ENCODE data around the gene EDEM1.
"Not testable (repeated sequence)": the region's sequence is repeated elsewhere in the genome, so short reads cannot be mapped to it uniquely, and the experiment has no call there.

The EDEM1 gene

GRCh38 chr3:5238545-5238944, 51.0 kb downstream of the EDEM1 start:
- no peak for DNase-seq

GRCh38 chr3:5239602-5240001, 52.1 kb downstream of the EDEM1 start:
- no peak for DNase-seq

DNA sequence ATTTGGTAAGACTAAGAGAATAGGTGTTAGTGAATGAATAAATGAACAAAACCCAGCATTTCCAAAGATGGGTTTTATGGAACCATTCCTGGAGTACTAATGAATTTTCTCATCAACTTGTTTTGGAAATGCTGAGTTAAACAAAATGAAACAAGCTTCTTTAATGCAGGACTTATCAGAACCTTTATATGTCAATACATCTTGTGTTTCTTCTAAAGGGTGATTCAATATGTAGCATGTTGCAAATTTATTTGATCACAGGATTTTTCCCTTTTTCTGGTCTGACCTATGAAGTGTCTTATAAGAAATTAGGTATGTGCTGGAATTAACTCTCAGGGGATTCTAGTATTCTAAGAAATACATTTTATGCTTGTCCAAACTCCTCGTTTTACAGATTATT, 53.2 kb downstream of the EDEM1 start:
- no peak for DNase-seq

GRCh38 chr3:5242785-5243184, 55.3 kb downstream of the EDEM1 start:
- not testable (repeated sequence) for DNase-seq

GRCh38 chr3:5245927-5246326, 58.4 kb downstream of the EDEM1 start:
- no peak for DNase-seq

DNA sequence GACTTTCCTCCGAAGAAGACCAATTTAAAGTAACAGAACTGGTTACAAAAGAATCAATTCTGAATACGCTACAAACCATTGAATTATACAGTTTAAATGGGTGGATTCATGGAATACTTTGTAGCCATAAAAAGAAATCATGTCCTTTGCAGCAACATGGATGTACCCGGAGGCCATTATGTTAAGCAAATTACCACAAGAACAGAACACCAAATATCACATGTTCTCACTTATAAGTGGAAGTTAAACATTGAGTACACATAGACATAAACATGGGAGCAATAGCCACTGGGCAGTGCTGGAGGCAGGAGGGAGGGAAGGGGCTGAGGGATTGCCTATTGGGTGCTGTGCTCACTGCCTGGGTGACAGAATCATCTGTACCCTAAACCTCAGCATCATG, 61.3 kb downstream of the EDEM1 start:
- no peak for DNase-seq

DNA sequence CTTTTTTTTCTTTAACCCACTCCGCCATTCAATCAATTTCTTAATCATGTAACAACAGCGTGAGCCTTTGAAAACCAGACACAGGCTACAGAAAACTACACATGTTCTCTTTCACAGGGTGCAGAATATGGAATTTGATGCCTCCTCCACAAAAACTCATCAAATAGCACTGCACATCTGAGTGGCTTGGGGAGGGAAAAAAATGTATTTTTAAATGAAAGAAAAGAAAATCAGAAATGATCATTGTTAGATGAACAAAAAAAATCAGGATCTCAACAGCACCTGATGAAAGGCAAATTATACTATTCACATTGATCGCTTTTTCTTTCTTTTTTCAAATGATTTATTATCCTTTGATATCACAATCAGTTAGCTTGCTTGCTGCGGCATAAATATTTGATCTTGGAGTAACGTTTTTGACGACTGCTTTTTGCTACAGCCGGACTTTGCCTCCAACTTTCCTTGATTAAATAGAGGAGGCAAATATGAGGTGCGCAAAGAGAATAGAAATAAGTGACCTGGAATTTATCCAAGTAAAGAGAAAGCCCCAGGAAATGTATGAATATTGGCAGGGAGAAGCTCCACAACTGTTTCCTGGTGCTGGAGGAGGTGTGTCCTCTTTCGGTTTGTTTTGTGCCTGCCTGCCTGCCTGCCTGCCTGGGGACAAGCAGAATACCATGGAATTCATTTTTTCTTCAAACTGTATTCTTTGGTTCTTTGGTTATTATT, 63.1 kb downstream of the EDEM1 start:
- no peak for DNase-seq

- no peak for DNase-seq
These were observed 63.7 kb downstream of the EDEM1 start for GRCh38 chr3:5251196-5251583.

DNA sequence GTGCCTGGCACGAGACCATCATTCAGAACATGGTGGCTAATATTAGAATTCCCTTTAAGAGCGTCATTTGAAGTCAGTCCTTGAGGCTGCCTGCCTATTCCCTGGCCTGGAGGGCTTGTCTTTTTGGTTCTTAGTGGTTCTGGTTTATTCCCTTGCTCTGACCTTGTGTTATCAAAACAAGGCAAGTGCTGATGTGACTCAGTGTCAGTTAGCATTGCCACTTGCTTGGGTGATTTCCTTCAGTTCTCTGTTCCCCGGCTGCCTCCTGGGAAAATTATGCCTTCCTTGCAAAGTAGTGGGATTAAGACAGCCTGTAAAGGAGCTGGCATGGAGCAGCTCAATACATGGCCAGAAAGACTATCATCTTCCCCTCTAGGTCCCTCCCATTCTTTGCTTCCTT, 64.6 kb downstream of the EDEM1 start:
- DNase-seq, result no peak

- no peak for DNase-seq
These were observed 67.0 kb downstream of the EDEM1 start for GRCh38 chr3:5254281-5255048.

GRCh38 chr3:5255404-5256344, 68.2 kb downstream of the EDEM1 start:
- DNase-seq, result no peak

GRCh38 chr3:5258526-5258925, 71.0 kb downstream of the EDEM1 start:
- no peak for DNase-seq

GRCh38 chr3:5260992-5261501, 73.5 kb downstream of the EDEM1 start:
- no peak for DNase-seq

DNA sequence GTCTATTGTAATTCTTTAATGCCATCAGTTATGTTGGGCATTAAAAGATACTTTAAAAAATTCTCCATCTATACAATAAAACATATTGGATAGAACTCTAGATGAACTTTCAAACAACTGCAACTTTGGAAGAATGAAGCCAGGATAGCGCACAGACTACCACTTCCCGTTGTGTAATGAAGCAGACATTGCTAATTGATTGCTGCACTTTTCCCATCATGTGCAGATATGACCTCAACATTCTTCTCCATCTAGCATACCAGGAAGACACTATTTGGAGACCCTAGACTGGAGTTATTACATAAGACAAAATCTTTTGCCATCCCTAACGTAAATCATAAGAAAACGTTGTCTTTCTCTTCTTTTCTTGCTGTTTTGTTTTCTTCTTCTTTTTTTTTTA, 75.0 kb downstream of the EDEM1 start:
- no peak for DNase-seq

DNA sequence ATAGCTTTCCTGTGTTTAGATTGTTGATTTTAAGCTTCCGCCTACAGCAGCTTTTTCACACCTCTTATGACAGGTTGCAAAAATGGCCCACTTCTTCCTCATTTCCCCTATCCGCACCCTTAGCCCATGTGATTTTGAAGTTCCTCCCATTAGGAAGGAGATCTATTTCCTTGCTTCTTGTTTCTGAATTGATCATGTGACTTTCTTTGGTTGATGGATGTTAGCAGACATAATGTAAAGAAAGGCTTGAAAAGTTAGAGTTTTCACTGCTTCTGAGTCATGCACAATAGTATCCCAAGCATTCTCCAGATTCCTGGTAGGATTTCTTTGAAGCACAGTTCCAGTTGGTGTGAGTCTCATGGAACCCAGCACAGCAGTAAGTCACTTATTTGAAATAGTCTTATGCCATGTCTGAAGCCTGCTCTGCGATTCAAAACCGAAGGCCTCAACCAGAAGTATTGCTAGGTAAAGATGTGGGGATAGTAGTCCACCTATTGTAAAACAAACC, 76.6 kb downstream of the EDEM1 start:
- DNase-seq, result no peak

- no peak for DNase-seq
These were observed 77.6 kb downstream of the EDEM1 start for GRCh38 chr3:5264896-5265770.

DNA sequence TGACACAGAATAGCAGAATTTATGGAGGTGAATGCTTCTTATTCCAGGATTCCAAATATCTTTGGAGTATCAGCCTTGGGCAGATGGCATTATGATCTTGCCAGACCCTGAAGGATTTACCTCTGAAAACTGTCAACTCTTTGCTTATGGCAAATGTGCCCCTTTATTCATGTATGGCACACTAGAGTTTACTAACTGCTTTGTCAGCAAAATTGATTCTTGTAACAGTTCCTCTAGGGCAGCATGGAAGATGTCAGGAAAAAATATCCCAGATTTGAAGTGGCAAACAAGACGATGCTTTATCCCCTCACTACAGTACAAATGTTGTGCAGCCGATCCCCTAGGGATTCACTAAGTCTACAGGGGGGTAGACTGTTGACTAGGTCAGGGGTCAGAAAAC, 79.7 kb downstream of the EDEM1 start:
- DNase-seq, result no peak

DNA sequence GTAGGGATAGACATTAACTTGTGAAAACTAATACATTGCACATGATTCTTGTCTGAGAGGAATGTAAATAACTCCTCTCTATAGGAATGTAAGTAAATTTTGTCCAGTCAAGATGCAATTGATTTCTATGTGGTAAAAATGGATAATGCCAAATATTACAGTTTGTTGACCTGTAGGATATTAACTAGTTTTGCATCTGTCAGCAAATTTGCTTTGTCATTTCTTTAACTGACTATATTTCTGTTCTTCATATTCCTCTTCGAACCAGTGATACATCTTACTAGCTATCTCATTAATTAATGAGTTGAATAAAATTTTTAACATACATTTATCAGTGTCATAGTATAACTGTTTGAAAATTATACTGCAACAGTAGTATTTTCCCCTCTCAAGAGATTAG, 80.4 kb downstream of the EDEM1 start:
- no peak for DNase-seq
